ENCODE measurements around the gene SRRM2. TPM values are rescaled to one million over a fixed set of nuclear protein-coding genes. Genes with fewer than 3 reads are reported as not detected.

The SRRM2 gene
- total and polyA plus RNA-seq, 5 experiments from 2014 or later = 25.5 to 965 (median 110) TPM

- no peaks in the 10 kb centered on the region for H3K9me3 Mint-ChIP-seq
- no peak overlapping the region for H3K27ac Mint-ChIP-seq
- no peak overlapping the region for H3K4me3 Mint-ChIP-seq
- no peaks in the 10 kb centered on the region for H3K36me3 Mint-ChIP-seq
- POLR2A ChIA-PET = interaction anchor here (0.7 kb wide), 1 partner anchor 36 kb away, joined by 4 read pairs; no protein-coding TSS in a partner anchor
- ATAC-seq = no peak
- H3K27me3 Mint-ChIP-seq = peaks cover 0 to 9% (median 0%) of the 10 kb centered on the region in 5 donors
- H3K4me1 Mint-ChIP-seq = peaks cover 0 to 7% (median 1%) of the 10 kb centered on the region in 4 donors
- DNase-seq = no peak
Measured at GRCh38 chr16:2736476-2737237, 15.8 kb upstream of the SRRM2 start.

GRCh38 chr16:2737238-2737605, 15.2 kb upstream of the SRRM2 start:
- Mint-ChIP-seq H3K4me3 (no peak overlapping the region), H3K4me1 (peaks cover 0 to 7% (median 1%) of the 10 kb centered on the region in 4 donors), H3K9me3 (no peaks in the 10 kb centered on the region), H3K27me3 (peaks cover 0 to 9% (median 0%) of the 10 kb centered on the region in 5 donors), H3K27ac (no peak overlapping the region), H3K36me3 (no peaks in the 10 kb centered on the region)
- no peak for DNase-seq
- POLR2A ChIA-PET = no interaction called here
- ATAC-seq = no peak

- Mint-ChIP-seq H3K27me3 (peaks cover 0 to 9% (median 0%) of the 10 kb centered on the region in 5 donors), H3K36me3 (no peaks in the 10 kb centered on the region), H3K4me3 (no peak overlapping the region), H3K9me3 (no peaks in the 10 kb centered on the region), H3K4me1 (peaks cover 0 to 7% (median 1%) of the 10 kb centered on the region in 4 donors), H3K27ac (peak overlapping the region in 3 of 10 donors; percentile 43 to 73 (median 49))
- POLR2A ChIA-PET = no interaction called here
- DNase-seq = no peak
- ATAC-seq = no peak
Measured at GRCh38 chr16:2737895-2738418, 14.5 kb upstream of the SRRM2 start.

DNA sequence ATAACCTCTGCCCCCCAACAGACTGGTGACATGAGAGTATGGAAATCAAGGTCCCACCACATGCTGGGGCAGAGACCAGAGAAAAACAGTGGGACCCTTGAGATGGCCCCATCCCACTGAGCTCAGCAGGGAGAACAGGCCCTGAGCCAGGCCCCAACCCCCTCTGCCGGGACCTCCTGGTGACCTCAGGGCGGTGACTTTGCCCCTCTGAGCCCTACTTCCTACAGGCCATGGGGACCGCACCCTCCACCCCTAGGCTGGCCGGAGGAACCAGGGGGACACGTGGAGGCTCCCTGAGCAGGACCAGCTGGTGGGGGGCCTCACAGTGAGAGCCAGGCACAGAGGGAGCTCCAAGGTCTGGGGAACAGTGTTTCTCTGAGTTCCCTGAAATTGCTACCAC, 13.8 kb upstream of the SRRM2 start:
- Mint-ChIP-seq H3K4me3 (no peak overlapping the region), H3K9me3 (no peaks in the 10 kb centered on the region), H3K27me3 (peaks cover 0 to 9% (median 0%) of the 10 kb centered on the region in 5 donors), H3K27ac (no peak overlapping the region), H3K36me3 (no peaks in the 10 kb centered on the region), H3K4me1 (peaks cover 0 to 7% (median 1%) of the 10 kb centered on the region in 4 donors)
- DNase-seq (no peak), ATAC-seq (no peak)
- POLR2A ChIA-PET = interaction anchor here (0.6 kb wide), 1 partner anchor 13 kb away, joined by 3 read pairs; no protein-coding TSS in a partner anchor

DNA sequence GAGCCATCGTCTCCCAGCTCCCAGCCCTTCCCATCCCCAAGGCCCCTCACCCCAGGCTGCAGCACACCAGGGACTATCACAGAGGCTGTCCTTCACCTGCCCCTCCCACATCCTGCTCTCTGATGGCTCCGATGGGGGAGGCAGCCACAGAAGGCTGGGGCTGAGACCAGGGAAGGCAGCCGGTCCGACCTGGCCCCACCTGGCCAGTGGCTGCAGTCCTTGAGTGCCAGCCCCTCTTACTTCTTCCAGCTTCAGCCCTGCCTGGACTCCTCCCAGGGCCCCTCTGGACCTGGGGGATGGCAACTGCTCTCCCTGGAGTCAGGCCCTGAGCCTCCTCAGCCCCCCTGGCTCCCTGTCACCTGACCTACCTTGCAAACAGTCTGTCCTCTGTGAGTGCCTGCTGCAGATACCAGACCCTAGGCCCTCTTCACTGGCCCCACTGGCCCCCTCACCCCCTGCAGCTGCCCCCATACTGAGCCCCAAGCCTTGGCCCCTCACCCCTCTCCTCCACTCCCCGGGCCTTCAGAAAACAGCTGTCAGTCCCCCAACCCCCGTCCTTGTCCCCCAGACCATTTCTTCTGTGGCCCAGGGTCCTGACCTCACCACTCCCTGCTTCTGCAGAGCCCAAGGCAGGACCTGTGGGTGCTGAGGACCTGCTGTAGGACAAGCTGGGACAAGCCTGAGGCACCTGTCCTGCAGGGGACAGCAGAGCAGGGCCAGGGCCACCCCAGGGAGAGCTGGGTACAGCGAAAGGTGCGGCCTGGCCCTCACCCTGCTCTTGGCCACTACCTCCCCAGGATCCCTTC, 12.6 kb upstream of the SRRM2 start:
- Mint-ChIP-seq H3K4me3 (no peak overlapping the region), H3K36me3 (no peaks in the 10 kb centered on the region), H3K9me3 (no peaks in the 10 kb centered on the region), H3K27me3 (peaks cover 0 to 5% (median 0%) of the 10 kb centered on the region in 5 donors), H3K27ac (no peak overlapping the region), H3K4me1 (peaks cover 0 to 7% (median 2%) of the 10 kb centered on the region in 4 donors)
- ATAC-seq (peak in 1 of 2 donors; percentile 65), DNase-seq (no peak)
- POLR2A ChIA-PET = interaction anchor here (2.3 kb wide), 1 partner anchor 12 kb away, joined by 9 read pairs; the partner anchor contains the start of gene SRRM2

DNA sequence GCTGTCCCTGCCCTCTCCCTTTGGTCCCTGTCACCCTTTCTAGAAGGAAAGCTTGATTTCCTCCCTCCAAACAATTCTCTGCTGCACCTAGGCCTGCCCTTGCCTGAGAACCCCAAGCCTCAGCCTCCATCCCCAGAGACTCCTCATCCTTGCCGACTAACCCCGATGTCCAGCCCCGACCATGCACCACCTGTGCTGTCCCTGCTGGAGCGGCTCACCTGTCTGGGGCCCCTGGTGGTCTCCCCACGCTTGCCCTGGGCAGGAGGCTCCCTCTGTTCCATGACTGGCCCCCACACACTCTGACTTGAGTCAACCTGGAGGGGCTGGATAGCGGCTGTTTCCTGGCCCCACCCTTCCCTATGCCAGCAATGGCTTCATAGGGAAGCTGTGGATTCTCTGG, 12.0 kb upstream of the SRRM2 start:
- no peaks in the 10 kb centered on the region for H3K36me3 Mint-ChIP-seq
- POLR2A ChIA-PET = interaction anchor here (2.3 kb wide), 1 partner anchor 12 kb away, joined by 9 read pairs; the partner anchor contains the start of gene SRRM2

GRCh38 chr16:2741168-2741567, 11.3 kb upstream of the SRRM2 start:
- peaks cover 0 to 5% (median 0%) of the 10 kb centered on the region in 5 donors for H3K27me3 Mint-ChIP-seq
- POLR2A ChIA-PET = interaction anchor here (2.3 kb wide), 1 partner anchor 11 kb away, joined by 9 read pairs; the partner anchor contains the start of gene SRRM2
- ATAC-seq (no peak), DNase-seq (no peak)
- peaks cover 0 to 7% (median 2%) of the 10 kb centered on the region in 4 donors for H3K4me1 Mint-ChIP-seq
- no peaks in the 10 kb centered on the region for H3K9me3 Mint-ChIP-seq
- H3K36me3 Mint-ChIP-seq = no peaks in the 10 kb centered on the region
- no peak overlapping the region for H3K4me3 Mint-ChIP-seq
- no peak overlapping the region for H3K27ac Mint-ChIP-seq

More for the DNA sequence above, 12.0 kb upstream of the SRRM2 start:
- Mint-ChIP-seq H3K27me3 (peaks cover 0 to 5% (median 0%) of the 10 kb centered on the region in 5 donors), H3K4me3 (no peak overlapping the region), H3K9me3 (no peaks in the 10 kb centered on the region), H3K4me1 (peaks cover 0 to 7% (median 2%) of the 10 kb centered on the region in 4 donors), H3K27ac (peak overlapping the region in 1 of 10 donors; percentile 42)
- DNase-seq (no peak), ATAC-seq (no peak)

GRCh38 chr16:2742323-2743006, 10.0 kb upstream of the SRRM2 start:
- POLR2A ChIA-PET = no interaction called here
- no peak overlapping the region for H3K4me3 Mint-ChIP-seq
- H3K4me1 Mint-ChIP-seq = peaks cover 0 to 7% (median 2%) of the 10 kb centered on the region in 4 donors
- H3K36me3 Mint-ChIP-seq = no peaks in the 10 kb centered on the region
- no peak overlapping the region for H3K27ac Mint-ChIP-seq
- H3K27me3 Mint-ChIP-seq = peaks cover 0 to 3% (median 0%) of the 10 kb centered on the region in 5 donors
- H3K9me3 Mint-ChIP-seq = no peaks in the 10 kb centered on the region
- ATAC-seq = no peak
- no peak for DNase-seq

DNA sequence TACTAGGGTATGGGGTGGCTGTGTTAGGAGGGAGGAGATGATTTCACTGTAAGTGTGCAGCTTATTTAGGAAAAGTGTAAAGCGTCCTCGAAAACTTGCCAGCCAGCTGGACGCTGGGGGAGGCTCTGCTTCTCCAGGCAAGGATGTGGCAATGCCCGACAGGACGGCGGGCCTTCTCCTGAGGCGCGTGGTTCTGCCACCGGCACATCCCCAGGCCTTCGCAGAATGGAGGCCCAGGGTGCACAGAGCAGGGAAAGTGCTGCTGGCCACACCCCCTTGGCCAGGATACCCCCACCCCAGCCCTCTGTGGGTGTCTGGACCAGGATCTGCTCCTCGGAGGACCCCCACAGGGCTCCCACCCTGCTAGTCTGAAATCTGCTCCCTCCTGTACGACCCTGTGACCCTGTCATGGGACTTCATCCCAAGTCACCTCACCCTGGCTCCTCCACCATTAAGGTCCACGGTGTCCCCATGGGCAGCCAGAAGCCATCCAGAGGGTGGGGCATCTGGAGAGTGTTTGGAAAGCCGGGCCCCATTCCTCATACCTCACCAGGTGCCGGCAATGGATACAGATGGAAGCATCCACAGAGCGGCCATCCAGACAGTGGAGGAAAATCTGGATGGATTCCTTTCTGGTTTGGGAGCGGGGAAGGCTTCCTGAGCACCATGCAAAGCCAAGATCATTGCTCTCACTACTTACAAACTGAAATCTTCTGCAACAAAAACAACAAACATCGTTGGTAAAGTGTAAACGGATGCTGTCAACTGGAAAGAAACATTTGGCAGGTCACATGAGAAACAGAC, 9.2 kb upstream of the SRRM2 start:
- Mint-ChIP-seq H3K27me3 (peaks cover 0 to 3% (median 0%) of the 10 kb centered on the region in 5 donors), H3K9me3 (no peaks in the 10 kb centered on the region), H3K36me3 (no peaks in the 10 kb centered on the region), H3K27ac (no peak overlapping the region), H3K4me1 (peaks cover 0 to 7% (median 2%) of the 10 kb centered on the region in 4 donors), H3K4me3 (no peak overlapping the region)
- no peak for DNase-seq
- POLR2A ChIA-PET = no interaction called here
- no peak for ATAC-seq

GRCh38 chr16:2744711-2745110, 7.7 kb upstream of the SRRM2 start:
- Mint-ChIP-seq H3K9me3 (no peaks in the 10 kb centered on the region), H3K4me3 (no peak overlapping the region), H3K4me1 (peaks cover 0 to 7% (median 2%) of the 10 kb centered on the region in 4 donors), H3K36me3 (no peaks in the 10 kb centered on the region), H3K27ac (peak overlapping the region in 1 of 10 donors; percentile 69), H3K27me3 (peaks cover 0 to 3% (median 0%) of the 10 kb centered on the region in 5 donors)
- ATAC-seq = no peak
- POLR2A ChIA-PET = no interaction called here
- no peak for DNase-seq

GRCh38 chr16:2745116-2745890, 7.1 kb upstream of the SRRM2 start:
- no peak for ATAC-seq
- Mint-ChIP-seq H3K9me3 (no peaks in the 10 kb centered on the region), H3K27me3 (peaks cover 0 to 3% (median 0%) of the 10 kb centered on the region in 5 donors), H3K4me3 (no peak overlapping the region), H3K4me1 (peaks cover 0 to 6% (median 3%) of the 10 kb centered on the region in 4 donors), H3K27ac (peak overlapping the region in 1 of 10 donors; percentile 69), H3K36me3 (no peaks in the 10 kb centered on the region)
- POLR2A ChIA-PET = no interaction called here
- DNase-seq = no peak
